Colonic mucosa (tissue), 4 donors: ENCODE results near the gene NMT2. TPM values are rescaled to one million over a fixed set of nuclear protein-coding genes. Genes with fewer than 3 reads are reported as not detected.

ENCODE experiments used
- DNase-seq: peaks from one replicate; pipeline ENCODE4 v3.0.0-alpha.2; 2020
- H3K27ac ChIP-seq: fragments of 200-600 bp; one replicate; pipeline ENCODE4 v1.8.0; 2021
- H3K27me3 ChIP-seq: fragments of 200-600 bp; one replicate; pipeline ENCODE4 v1.8.0; 2021
- H3K36me3 ChIP-seq: fragments of 200-600 bp; one replicate; pipeline ENCODE4 v1.8.0; 2021
- H3K4me1 ChIP-seq: fragments of 200-600 bp; one replicate; pipeline ENCODE4 v1.8.0; 2021; ENCODE audit warnings: mild to moderate bottlenecking
- H3K4me3 ChIP-seq: fragments of 200-600 bp; one replicate; pipeline ENCODE4 v1.8.0; 2021
- H3K9ac ChIP-seq, 2 donors: one replicate each; pipeline ENCODE4 v1.7.0; 2013; ENCODE audit warnings: control low read depth in 2 of 2, low read depth in 2 of 2, low read length in 2 of 2
- H3K9me3 ChIP-seq: fragments of 200-600 bp; one replicate; pipeline ENCODE4 v1.8.0; 2021
- CTCF ChIP-seq: fragments of 200-600 bp; IDR thresholded peaks from one replicate; pipeline ENCODE4 v1.8.0; 2022; ENCODE audit warnings: antibody characterized with exemption, mild to moderate bottlenecking
- intact Hi-C: fragments of 100-400 bp; cut with DNase I; formaldehyde crosslinking; loops from one replicate; pipeline ENCODE4 v1.14.1; 2022
- total RNA-seq, 2 donors: library from RNA; stranded (reverse); fragmentation: NEBNext Ultra II Directional in 1 of 2; extraction: Animal tissue kit (Norgen Biotek cat#: 25700) in 1 of 2; gene quantifications; one replicate each; pipeline ENCODE4 v1.2.1, GENCODE V29; 2021
- donor health status: healthy.
- donor health status: DM: no; HTN: no; CAD: no.
- donor health status: DM: no; HTN: no; CAD: no.

Gene NMT2
- total RNA-seq, 2 donors from 2014 or later: 12.4 to 14.4 TPM

- Histone ChIP-seq H3K9ac (no peak overlapping the region), H3K4me1 (no peaks in the 10 kb centered on the region), H3K4me3 (no peak overlapping the region), H3K36me3 (no peaks in the 10 kb centered on the region), H3K27me3 (no peaks in the 10 kb centered on the region), H3K9me3 (no peaks in the 10 kb centered on the region), H3K27ac (no peak overlapping the region)
- DNase-seq: no peak
- no peak for TF ChIP-seq CTCF
- intact Hi-C loops: no loop called here
Observed at GRCh38 chr10:15091418-15091817, 77.1 kb downstream of the NMT2 start.

DNA sequence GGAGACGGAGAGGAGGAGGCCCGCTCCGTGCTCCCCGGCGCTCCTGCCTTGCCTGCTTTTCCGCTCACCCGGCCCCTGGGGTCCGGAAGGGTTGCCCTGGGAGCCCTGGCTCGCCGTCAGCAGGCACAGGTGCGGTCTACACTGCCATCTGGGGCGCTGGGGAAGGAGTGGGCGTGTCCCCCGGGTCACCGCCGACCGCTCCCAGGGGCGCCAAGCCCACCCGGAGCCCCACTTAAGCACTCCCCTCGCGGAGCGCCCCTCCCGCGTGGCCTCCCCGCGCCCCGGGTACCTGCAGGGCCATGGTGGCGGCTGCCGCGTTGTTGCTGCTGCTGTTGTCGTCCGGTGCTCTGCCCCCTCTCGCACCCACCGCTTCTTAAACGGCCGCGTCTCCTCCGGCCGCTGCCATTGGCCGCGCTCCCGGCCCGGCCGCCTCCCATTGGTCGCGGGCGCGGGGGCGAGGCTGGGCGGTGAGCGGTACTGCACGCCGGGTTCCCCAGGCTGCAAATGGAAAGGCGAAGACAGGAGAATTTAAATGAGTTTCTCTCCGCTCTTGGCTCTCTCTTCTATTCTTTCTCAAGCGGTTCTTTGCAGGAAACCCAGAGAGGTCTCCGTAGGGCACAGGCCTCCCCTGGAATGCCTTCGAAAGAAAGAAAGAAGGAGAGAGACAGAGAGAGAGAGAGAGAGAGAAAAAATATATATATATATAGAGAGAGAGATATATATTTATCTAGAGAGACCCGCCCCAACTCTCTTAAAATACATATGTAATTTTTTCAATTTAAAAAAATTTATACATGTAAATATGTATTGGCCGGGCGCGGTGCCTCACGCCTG is 79.8 kb downstream of the NMT2 start, which contains the start of gene ACBD7:
TSS of gene ACBD7 (minus strand) at position 349 of the 834 bp plus-strand sequence. CDS start at position 301, 48 bp downstream.
- Histone ChIP-seq H3K27ac (no peak within 1 kb of the TSS), H3K9me3 (no peaks in the 10 kb centered on the region), H3K4me1 (no peaks in the 10 kb centered on the region), H3K27me3 (no peaks in the 10 kb centered on the region), H3K4me3 (peak within 1 kb of the TSS; percentile 75), H3K9ac (peak within 1 kb of the TSS; percentile 40 to 67), H3K36me3 (no peaks in the 10 kb centered on the region)
- intact Hi-C loops: no loop called here
- TF ChIP-seq CTCF: peak; percentile 60
- peak; percentile 71 for DNase-seq

DNA sequence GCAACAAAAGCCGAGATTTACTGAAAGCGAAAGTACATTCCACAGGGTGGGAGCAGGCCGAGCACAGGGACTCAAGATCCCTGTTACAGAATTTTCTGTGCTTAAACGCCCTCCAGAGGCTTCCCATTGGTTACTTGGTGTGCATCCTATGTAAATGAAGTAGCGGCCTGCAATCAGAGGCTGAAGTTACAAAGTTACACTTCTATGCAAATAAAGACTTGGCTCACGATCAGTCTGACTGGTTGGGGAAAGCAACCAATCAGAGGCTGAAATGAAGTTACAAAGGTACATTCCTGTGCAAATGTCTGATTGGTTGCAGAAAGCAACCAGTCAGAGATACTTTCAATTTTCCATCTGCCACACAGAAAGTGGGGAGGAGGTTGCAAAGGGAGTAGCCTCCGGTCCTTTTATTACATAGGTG is 84.0 kb downstream of the NMT2 start:
- no peak for TF ChIP-seq CTCF
- Histone ChIP-seq H3K36me3 (no peaks in the 10 kb centered on the region), H3K27me3 (no peaks in the 10 kb centered on the region), H3K4me3 (peak overlapping the region; percentile 25), H3K9ac (no peak overlapping the region), H3K4me1 (no peaks in the 10 kb centered on the region), H3K27ac (no peak overlapping the region), H3K9me3 (no peaks in the 10 kb centered on the region)
- peak; percentile 61 for DNase-seq
- intact Hi-C loops: no loop called here

DNA sequence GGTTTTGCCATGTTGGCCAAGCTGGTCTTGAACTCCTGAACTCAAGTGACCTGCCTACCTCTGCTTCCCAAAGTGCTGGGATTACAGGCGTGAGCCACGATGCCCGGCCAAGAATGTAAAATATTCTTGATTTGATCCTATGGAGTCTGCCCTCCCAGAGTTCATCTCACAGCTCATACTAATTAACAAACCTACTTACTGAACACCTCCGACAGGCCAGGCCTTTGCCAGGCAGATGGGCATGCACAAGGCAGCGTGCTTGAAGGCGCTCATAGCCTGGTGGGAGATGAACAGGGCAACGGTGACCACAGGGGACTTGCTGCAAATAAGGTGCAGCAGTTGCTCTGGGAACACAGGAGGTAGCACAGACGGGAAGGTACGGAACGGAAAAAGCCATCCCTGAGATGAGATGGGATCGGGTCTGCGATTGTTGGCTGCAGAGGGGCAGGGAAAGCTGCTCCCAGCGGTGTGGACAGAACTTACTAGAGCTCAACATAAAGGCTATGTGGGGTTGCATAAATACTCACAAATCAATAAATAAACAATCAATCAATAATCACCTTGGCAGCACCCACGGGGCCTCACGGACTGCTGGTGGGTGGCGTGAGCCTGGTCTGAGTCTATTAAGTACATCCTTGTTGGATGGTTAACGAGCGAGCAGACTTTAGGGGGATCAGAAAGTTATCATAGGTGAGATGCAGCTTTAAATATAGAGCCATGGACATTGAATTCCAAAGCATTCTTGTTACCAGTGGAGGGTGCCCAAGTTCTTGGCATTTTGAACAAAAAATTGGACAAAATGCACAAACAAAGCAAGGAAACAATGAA is 84.6 kb downstream of the NMT2 start:
- TF ChIP-seq CTCF: no peak
- Histone ChIP-seq H3K9ac (peak overlapping the region in 1 of 2 donors; percentile 55), H3K36me3 (no peaks in the 10 kb centered on the region), H3K27me3 (no peaks in the 10 kb centered on the region), H3K27ac (no peak overlapping the region), H3K9me3 (no peaks in the 10 kb centered on the region), H3K4me3 (peak overlapping the region; percentile 25), H3K4me1 (no peaks in the 10 kb centered on the region)
- DNase-seq: no peak
- intact Hi-C loops: no loop called here

DNA sequence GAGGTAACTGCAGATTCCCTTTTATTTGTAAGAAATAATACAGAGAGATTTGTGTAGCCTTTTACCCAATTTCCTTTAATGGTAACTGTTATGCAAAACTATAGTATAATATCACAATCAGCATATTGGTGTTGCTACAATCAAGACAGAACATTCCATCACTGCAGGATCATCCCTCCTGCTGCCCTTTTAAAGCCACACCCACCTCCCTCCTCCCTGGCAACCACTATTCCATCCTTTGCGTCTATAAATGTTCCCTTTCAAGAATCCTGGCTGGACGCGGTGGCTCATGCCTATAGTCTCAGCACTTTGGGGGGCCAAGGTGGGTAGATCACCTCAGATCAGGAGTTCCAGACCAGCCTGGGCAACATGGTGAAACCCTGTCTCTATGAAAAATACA is 93.1 kb downstream of the NMT2 start:
- H3K27ac ChIP-seq: no peak overlapping the region
- intact Hi-C loops: loop anchor here (10.0 kb wide), 1 partner anchor 101 kb away; no protein-coding TSS in a partner anchor
- no peak for TF ChIP-seq CTCF

More for the DNA sequence above, 93.1 kb downstream of the NMT2 start:
- Histone ChIP-seq H3K9me3 (no peaks in the 10 kb centered on the region), H3K27me3 (no peaks in the 10 kb centered on the region), H3K4me1 (no peaks in the 10 kb centered on the region), H3K9ac (no peak overlapping the region), H3K4me3 (no peak overlapping the region), H3K36me3 (no peaks in the 10 kb centered on the region)
- no peak for DNase-seq
